ENCODE results near the gene MRAS. TPM values are rescaled to one million over a fixed set of nuclear protein-coding genes. Genes with fewer than 3 reads are reported as not detected.
A peak's percentile ranks its signal among the peaks of the same experiment; 100 is the strongest.

The MRAS gene
- total and polyA plus RNA-seq, 2 of the 13 experiments (the other 11 are each of a cell fraction or from before 2014, with no cell fraction given): 8.8 to 36.2 TPM

DNA sequence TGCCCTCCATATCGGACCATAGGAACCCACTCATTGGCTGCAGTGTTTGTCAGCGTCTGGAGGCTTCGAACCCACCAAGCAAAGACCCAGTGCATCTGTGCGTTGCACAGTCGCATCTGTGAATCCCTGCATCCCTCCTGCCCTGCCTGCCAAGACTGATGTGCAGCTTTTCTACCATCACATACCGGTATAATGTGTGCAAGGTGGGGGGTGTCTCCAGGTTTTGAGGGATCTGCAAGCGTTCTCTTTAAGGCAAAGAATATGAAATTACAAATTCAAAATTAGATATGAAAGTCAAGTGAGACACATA is 18.4 kb upstream of the MRAS start (continued):
- TF ChIP-seq POGK (CRISPR knock-in tag; conservative IDR thresholded peaks at IDR 0.05) (0 out of 2 replicates have a peak, but pooled peaks have one; percentile 8), ZNF550 (CRISPR knock-in tag; IDR thresholded peaks at IDR 0.05; ENCODE audit: borderline replicate concordance) (no peak), ZNF136 (CRISPR knock-in tag; IDR thresholded peaks at IDR 0.05; ENCODE audit: low read depth) (no peak), JDP2 (CRISPR knock-in tag; IDR thresholded peaks at IDR 0.05; ENCODE audit: borderline replicate concordance) (no peak), ZBTB2 (CRISPR knock-in tag; IDR thresholded peaks at IDR 0.05; ENCODE audit: low read depth) (no peak), GPBP1L1 (CRISPR knock-in tag; IDR thresholded peaks at IDR 0.05) (no peak), ZNF710 (CRISPR knock-in tag; IDR thresholded peaks at IDR 0.05; ENCODE audit: borderline replicate concordance) (no peak), NFYC (CRISPR knock-in tag; IDR thresholded peaks at IDR 0.05) (peak; percentile 62; the same call in 1 of the 2 replicates), ZNF251 (CRISPR knock-in tag; IDR thresholded peaks at IDR 0.05) (no peak), ZNF737 (CRISPR knock-in tag; IDR thresholded peaks at IDR 0.05; ENCODE audit: borderline replicate concordance) (no peak), GTF3A (CRISPR knock-in tag; conservative IDR thresholded peaks at IDR 0.05) (no peak), TMF1 (CRISPR knock-in tag; IDR thresholded peaks at IDR 0.05; ENCODE audit: low read depth) (no peak), ZMYM2 (CRISPR knock-in tag; IDR thresholded peaks at IDR 0.05) (0 out of 2 replicates have a peak, but pooled peaks have one; percentile 27), KAT7 (CRISPR knock-in tag; IDR thresholded peaks at IDR 0.05; ENCODE audit: borderline replicate concordance) (no peak), ZFP37 (CRISPR knock-in tag; IDR thresholded peaks at IDR 0.05; ENCODE audit: borderline replicate concordance) (no peak), TARDBP (CRISPR knock-in tag; IDR thresholded peaks at IDR 0.05) (no peak), ZKSCAN5 (CRISPR knock-in tag; IDR thresholded peaks at IDR 0.05) (no peak)
- TF ChIP-seq, protein P1, sequence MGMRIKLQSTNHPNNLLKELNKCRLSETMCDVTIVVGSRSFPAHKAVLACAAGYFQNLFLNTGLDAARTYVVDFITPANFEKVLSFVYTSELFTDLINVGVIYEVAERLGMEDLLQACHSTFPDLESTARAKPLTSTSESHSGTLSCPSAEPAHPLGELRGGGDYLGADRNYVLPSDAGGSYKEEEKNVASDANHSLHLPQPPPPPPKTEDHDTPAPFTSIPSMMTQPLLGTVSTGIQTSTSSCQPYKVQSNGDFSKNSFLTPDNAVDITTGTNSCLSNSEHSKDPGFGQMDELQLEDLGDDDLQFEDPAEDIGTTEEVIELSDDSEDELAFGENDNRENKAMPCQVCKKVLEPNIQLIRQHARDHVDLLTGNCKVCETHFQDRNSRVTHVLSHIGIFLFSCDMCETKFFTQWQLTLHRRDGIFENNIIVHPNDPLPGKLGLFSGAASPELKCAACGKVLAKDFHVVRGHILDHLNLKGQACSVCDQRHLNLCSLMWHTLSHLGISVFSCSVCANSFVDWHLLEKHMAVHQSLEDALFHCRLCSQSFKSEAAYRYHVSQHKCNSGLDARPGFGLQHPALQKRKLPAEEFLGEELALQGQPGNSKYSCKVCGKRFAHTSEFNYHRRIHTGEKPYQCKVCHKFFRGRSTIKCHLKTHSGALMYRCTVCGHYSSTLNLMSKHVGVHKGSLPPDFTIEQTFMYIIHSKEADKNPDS (CRISPR knock-in tag; IDR thresholded peaks at IDR 0.05): no peak
- TF ChIP-seq, protein P2, sequence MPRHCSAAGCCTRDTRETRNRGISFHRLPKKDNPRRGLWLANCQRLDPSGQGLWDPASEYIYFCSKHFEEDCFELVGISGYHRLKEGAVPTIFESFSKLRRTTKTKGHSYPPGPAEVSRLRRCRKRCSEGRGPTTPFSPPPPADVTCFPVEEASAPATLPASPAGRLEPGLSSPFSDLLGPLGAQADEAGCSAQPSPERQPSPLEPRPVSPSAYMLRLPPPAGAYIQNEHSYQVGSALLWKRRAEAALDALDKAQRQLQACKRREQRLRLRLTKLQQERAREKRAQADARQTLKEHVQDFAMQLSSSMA (CRISPR knock-in tag; IDR thresholded peaks at IDR 0.05): no peak
